HCT116 (cell line): Measurements from ENCODE around the gene USP2. TPM values are rescaled to one million over a fixed set of nuclear protein-coding genes. Genes with fewer than 3 reads are reported as not detected.

Experiments
- ATAC-seq: fragments of 200-7000 bp; cut with Tn5 transposase; 2 replicates; pipeline ENCODE4 v1.9.1; 2020; ENCODE audit warnings: mild to moderate bottlenecking, moderate library complexity
- BruUV-seq: library from RNA; stranded (reverse); fragments of 400-500 nt; replicated peaks from 2 replicates; lab custom pipeline; 2021; lab: Mats Ljungman, UMichigan
- CTCF ChIA-PET: fragments of 300-600 bp; sonication (Branson Sonifier 250); formaldehyde crosslinking; loops from one replicate; lab custom pipeline; 2021; ENCODE audit warnings: antibody characterized with exemption; lab: Charles Lee
- POLR2A ChIA-PET: fragments of 300-600, 350-600 bp; sonication (Branson Sonifier 250); formaldehyde crosslinking; loops from one replicate; lab custom pipeline; 2021; ENCODE audit warnings: antibody characterized with exemption; lab: Charles Lee
- RAD21 ChIA-PET, 2 experiments: fragments of 300-600 bp; sonication (Branson Sonifier 250); formaldehyde crosslinking; loops; one replicate each; lab custom pipeline; 2023; ENCODE audit warnings: low total read pairs in 2 of 2; ENCODE audit not compliant: uncharacterized antibody in 2 of 2, unreplicated experiment in 2 of 2, low non-redundant PET in 1 of 2; lab: Charles Lee
- DNase-seq: peaks from one replicate; pipeline ENCODE4 v3.0.0-alpha.2; 2010; ENCODE audit warnings: low read depth, low spot score
- H2AFZ ChIP-seq: fragments of 200-600 bp; shearing (Covaris generic), sonication (generic); 2 replicates; pipeline ENCODE4 v1.6.1; 2017; ENCODE audit warnings: low read depth, mixed run types, mixed read lengths, antibody characterized with exemption, low read length; ENCODE audit not compliant: poor library complexity, severe bottlenecking
- H3K27ac ChIP-seq: 2 replicates; pipeline ENCODE4 v1.5.1; 2012; ENCODE audit warnings: low read depth, low read length
- H3K27me3 ChIP-seq: fragments of 200-600 bp; sonication (generic); 2 replicates; pipeline ENCODE4 v1.6.1; 2016; ENCODE audit warnings: mixed run types, low read length, mixed read lengths; ENCODE audit not compliant: insufficient read depth
- H3K36me3 ChIP-seq, 2 experiments: fragments of 200-500 bp in 1 of 2; fragments of 200-600 bp in 1 of 2; sonication (Bioruptor generic) in 1 of 2; sonication (generic) in 1 of 2; 2 replicates each; pipeline versions ENCODE4 v1.5.1 to v1.6.1; 2014 to 2016; ENCODE audit warnings: low read length in 2 of 2, inconsistent platforms in 1 of 2, mixed read lengths in 1 of 2, mixed run types in 1 of 2; ENCODE audit not compliant: insufficient read depth in 2 of 2, control insufficient read depth in 1 of 2
- H3K4me1 ChIP-seq, 2 experiments: fragments of 200-600 bp in 1 of 2; sonication (generic) in 1 of 2; 2 replicates each; pipeline versions ENCODE4 v1.5.1 to v1.6.1; 2012 to 2017; ENCODE audit warnings: low read length in 2 of 2, inconsistent platforms in 1 of 2, mild to moderate bottlenecking in 1 of 2, mixed read lengths in 1 of 2, mixed run types in 1 of 2, moderate library complexity in 1 of 2; ENCODE audit not compliant: insufficient read depth in 2 of 2, control insufficient read depth in 1 of 2
- H3K4me2 ChIP-seq: fragments of 200-600 bp; sonication (generic); 2 replicates; pipeline ENCODE4 v1.6.1; 2017; ENCODE audit warnings: mixed run types, low read length, mixed read lengths
- H3K4me3 ChIP-seq, 2 experiments: fragments of 200-600 bp in 1 of 2; sonication (generic) in 1 of 2; replicated peaks in 1 of 2; 2 replicates each; pipeline ENCODE4 v1.5.1; 2011 to 2016; ENCODE audit warnings: low read length in 2 of 2, control low read depth in 1 of 2, low read depth in 1 of 2, mild to moderate bottlenecking in 1 of 2, mixed read lengths in 1 of 2, mixed run types in 1 of 2
- H3K79me2 ChIP-seq: fragments of 200-600 bp; sonication (generic); 2 replicates; pipeline ENCODE4 v1.6.1; 2017; ENCODE audit warnings: mild to moderate bottlenecking, mixed run types, low read length, moderate library complexity, mixed read lengths; ENCODE audit not compliant: insufficient read depth
- H3K9ac ChIP-seq: fragments of 200-600 bp; sonication (generic); 2 replicates; pipeline ENCODE4 v1.6.1; 2016; ENCODE audit warnings: low read length, mixed read lengths
- H3K9me2 ChIP-seq: fragments of 200-600 bp; sonication (generic), shearing (Covaris generic); 2 replicates; pipeline ENCODE4 v1.6.1; 2017; ENCODE audit warnings: mixed run types, mild to moderate bottlenecking, moderate library complexity; ENCODE audit not compliant: insufficient read depth
- H3K9me3 ChIP-seq, 2 experiments: fragments of 200-500 bp in 1 of 2; fragments of 200-600 bp in 1 of 2; sonication (Bioruptor generic) in 1 of 2; sonication (generic) in 1 of 2; 2 replicates each; pipeline ENCODE4 v1.6.1; 2014 to 2017; ENCODE audit warnings: low read length in 2 of 2, mixed read lengths in 2 of 2, inconsistent platforms in 1 of 2, low read depth in 1 of 2, mild to moderate bottlenecking in 1 of 2, mixed run types in 1 of 2, moderate library complexity in 1 of 2; ENCODE audit not compliant: control insufficient read depth in 1 of 2, insufficient read depth in 1 of 2
- H4K20me1 ChIP-seq: fragments of 200-600 bp; sonication (generic), shearing (Covaris generic); 2 replicates; pipeline ENCODE4 v1.6.1; 2017; ENCODE audit warnings: mixed run types, mild to moderate bottlenecking, moderate library complexity; ENCODE audit not compliant: insufficient read depth
- CBX3 ChIP-seq: IDR thresholded peaks from 2 replicates; pipeline ENCODE4 v1.6.1; 2012; ENCODE audit warnings: low read depth
- CEBPB ChIP-seq: IDR thresholded peaks from 2 replicates; pipeline ENCODE4 v1.6.1; 2012; ENCODE audit warnings: low read depth
- CTCF ChIP-seq, 3 experiments: fragments of 200-600 bp in 1 of 3; sonication (generic) in 1 of 3; IDR thresholded peaks in 2 of 3; conservative IDR thresholded peaks in 1 of 3; 2 replicates each; pipeline ENCODE4 v1.5.1; 2012 to 2017; ENCODE audit warnings: low read depth in 2 of 3, low read length in 2 of 3, antibody characterized with exemption in 1 of 3, borderline replicate concordance in 1 of 3, control low read depth in 1 of 3, mild to moderate bottlenecking in 1 of 3, mixed read lengths in 1 of 3, mixed run types in 1 of 3, moderate library complexity in 1 of 3; ENCODE audit not compliant: insufficient read depth in 1 of 3
- EGR1 ChIP-seq: IDR thresholded peaks from 2 replicates; pipeline ENCODE4 v1.6.1; 2012; ENCODE audit warnings: low read depth
- EZH2 ChIP-seq: fragments of 200-600 bp; sonication (generic); IDR thresholded peaks from 2 replicates; pipeline ENCODE4 v1.6.1; 2017; ENCODE audit warnings: antibody characterized with exemption, mixed run types
- EZH2phosphoT487 ChIP-seq: fragments of 200-600 bp; IDR thresholded peaks from 2 replicates; pipeline ENCODE4 v1.6.1; 2018; ENCODE audit warnings: antibody characterized with exemption, borderline replicate concordance
- FOSL1 ChIP-seq: IDR thresholded peaks from 2 replicates; pipeline ENCODE4 v1.6.1; 2012; ENCODE audit warnings: low read depth
- JUND ChIP-seq: IDR thresholded peaks from 2 replicates; pipeline ENCODE4 v1.6.1; 2012
- MAX ChIP-seq: IDR thresholded peaks from 2 replicates; pipeline ENCODE4 v1.6.1; 2012
- POLR2A ChIP-seq: IDR thresholded peaks from 2 replicates; pipeline ENCODE4 v1.7.0; 2011; ENCODE audit warnings: borderline replicate concordance; ENCODE audit not compliant: insufficient read depth, insufficient read length; ENCODE audit errors: extremely low read depth
- POLR2AphosphoS5 ChIP-seq: IDR thresholded peaks from 2 replicates; pipeline ENCODE4 v1.6.1; 2011; ENCODE audit warnings: mild to moderate bottlenecking, low read depth, low read length, moderate library complexity
- RAD21 ChIP-seq: IDR thresholded peaks from 2 replicates; pipeline ENCODE4 v1.6.1; 2012; ENCODE audit warnings: low read depth, mild to moderate bottlenecking
- REST ChIP-seq: IDR thresholded peaks from 2 replicates; pipeline ENCODE4 v1.6.1; 2012; ENCODE audit warnings: low read depth
- SIN3A ChIP-seq: IDR thresholded peaks from 2 replicates; pipeline ENCODE4 v1.6.1; 2012; ENCODE audit warnings: low read depth
- SRF ChIP-seq: IDR thresholded peaks from 2 replicates; pipeline ENCODE4 v1.6.1; 2012; ENCODE audit warnings: low read depth
- TCF7L2 ChIP-seq: IDR thresholded peaks from 2 replicates; pipeline ENCODE4 v1.7.0; 2011; ENCODE audit warnings: borderline replicate concordance, inconsistent platforms; ENCODE audit not compliant: insufficient read depth, insufficient read length; ENCODE audit errors: extremely low read depth
- YY1 ChIP-seq: IDR thresholded peaks from 2 replicates; pipeline ENCODE4 v1.6.1; 2011; ENCODE audit warnings: low read length, low read depth, moderate library complexity, mild to moderate bottlenecking; ENCODE audit not compliant: insufficient replicate concordance; ENCODE audit errors: extremely low read depth
- ZBTB33 ChIP-seq: IDR thresholded peaks from 2 replicates; pipeline ENCODE4 v1.6.1; 2011; ENCODE audit warnings: mild to moderate bottlenecking, low read length, moderate library complexity; ENCODE audit not compliant: insufficient replicate concordance; ENCODE audit errors: extremely low read depth
- ZFX ChIP-seq: fragments of 450-650 bp; IDR thresholded peaks from 2 replicates; pipeline ENCODE4 v1.6.1; 2017
- ZNF274 ChIP-seq: fragments of 200-500 bp; sonication (Bioruptor generic); IDR thresholded peaks from 2 replicates; pipeline ENCODE4 v1.6.1; 2014; ENCODE audit warnings: mild to moderate bottlenecking, low read depth, low read length, inconsistent platforms
- intact Hi-C: fragments of 100-400 bp; cut with micrococcal nuclease; formaldehyde crosslinking; loops from 2 replicates; pipeline ENCODE4 v1.10.0; 2022
- total RNA-seq: library from RNA; stranded (reverse); gene quantifications from one replicate; pipeline ENCODE4 v1.2.1, GENCODE V29; 2021; ENCODE audit not compliant: unreplicated experiment

The USP2 gene
- total RNA-seq, 1 experiment from 2014 or later = 5.0 TPM

GRCh38 chr11:119424276-119424675 lies 42.8 kb upstream of the USP2 start:
- Histone ChIP-seq H3K4me1 (no peaks in the 10 kb centered on the region), H3K4me3 (no peak overlapping the region), H3K79me2 (no peaks in the 10 kb centered on the region), H3K9me3 (no peaks in the 10 kb centered on the region), H4K20me1 (no peaks in the 10 kb centered on the region), H3K36me3 (no peaks in the 10 kb centered on the region), H2AFZ (no peak overlapping the region), H3K9me2 (no peaks in the 10 kb centered on the region), H3K27me3 (no peaks in the 10 kb centered on the region), H3K4me2 (no peak overlapping the region)
- RAD21 ChIA-PET = no interaction called here
- ATAC-seq (no peak), DNase-seq (no peak)
- intact Hi-C loops = no loop called here
- no TSS peak for BruUV-seq
- no peak for TF ChIP-seq POLR2AphosphoS5
- TF ChIP-seq EGR1 = no peak
- no peak for TF ChIP-seq ZNF274
- no peak for TF ChIP-seq FOSL1
- no peak for TF ChIP-seq EZH2
- TF ChIP-seq CTCF (IDR thresholded peaks at IDR 0.05 in 2 of 3, conservative IDR thresholded peaks at IDR 0.05 in 1 of 3; ENCODE audit: borderline replicate concordance in 1 of 3, insufficient read depth in 1 of 3, low read depth in 2 of 3, low read length in 2 of 3) = no peak
- no peak for TF ChIP-seq EZH2phosphoT487
- no peak for TF ChIP-seq SIN3A
- TF ChIP-seq JUND = no peak
- TF ChIP-seq SRF = no peak
- TF ChIP-seq ZFX = no peak
- no peak for TF ChIP-seq RAD21
- TF ChIP-seq YY1 = no peak
- no peak for TF ChIP-seq CEBPB
- no peak for TF ChIP-seq REST
- no peak for TF ChIP-seq POLR2A
- TF ChIP-seq ZBTB33 = no peak
- no peak for TF ChIP-seq CBX3
- no peak for TF ChIP-seq MAX
- TF ChIP-seq TCF7L2 = no peak
- TF ChIP-seq, all 23 proteins: peak for 0
- CTCF ChIA-PET = no interaction called here
- POLR2A ChIA-PET = no interaction called here
- Histone ChIP-seq H3K27ac (no peak overlapping the region), H3K9ac (no peak overlapping the region)
